ENCODE data around the gene PLIN4.

- no peak for TF ChIP-seq CTCF (IDR thresholded peaks at IDR 0.05)
- TF ChIP-seq POLR2A (IDR thresholded peaks at IDR 0.05), result no peak
- TF ChIP-seq POLR2AphosphoS5 (IDR thresholded peaks at IDR 0.05), result no peak
Measured at GRCh38 chr19:4512070-4512469, 6.2 kb downstream of the PLIN4 start.

Data from stomach (tissue), 4 donors.